SU-DHL-6 (cell line): ENCODE results near the gene SETDB1.

Source experiments
- H2AFZ ChIP-seq: fragments of 200-600 bp; sonication (generic); 2 replicates; pipeline ENCODE4 v1.6.1; 2014; ENCODE audit warnings: low read depth, mild to moderate bottlenecking, moderate library complexity, mixed read lengths, antibody characterized with exemption, low read length; ENCODE audit not compliant: severe bottlenecking
- H3F3A ChIP-seq: fragments of 200-600 bp; shearing (Covaris generic); 2 replicates; pipeline ENCODE4 v1.6.0; 2016; ENCODE audit warnings: antibody characterized with exemption, mild to moderate bottlenecking; ENCODE audit not compliant: insufficient read depth
- H3K27ac ChIP-seq: fragments of 200-600 bp; sonication (generic); 2 replicates; pipeline ENCODE4 v1.5.1; 2016; ENCODE audit warnings: low read depth, mild to moderate bottlenecking, low read length, moderate library complexity, mixed read lengths
- H3K27me3 ChIP-seq: fragments of 200-600 bp; sonication (generic), shearing (Covaris generic); 2 replicates; pipeline ENCODE4 v1.6.0; 2014; ENCODE audit warnings: mild to moderate bottlenecking, low read length
- H3K36me3 ChIP-seq: fragments of 200-600 bp; sonication (generic); 2 replicates; pipeline ENCODE4 v1.6.1; 2014; ENCODE audit warnings: mild to moderate bottlenecking, low read length, mixed read lengths
- H3K4me2 ChIP-seq: fragments of 300-600, 200-600 bp; shearing (Covaris generic), sonication (generic); 2 replicates; pipeline ENCODE4 v1.6.0; 2014; ENCODE audit warnings: low read length, low read depth, mild to moderate bottlenecking; ENCODE audit not compliant: poor library complexity, severe bottlenecking
- H3K4me3 ChIP-seq: fragments of 200-600 bp; sonication (generic); 2 replicates; pipeline ENCODE4 v1.5.1; 2014; ENCODE audit warnings: antibody characterized with exemption, low read length, mild to moderate bottlenecking, mixed read lengths; ENCODE audit not compliant: insufficient read depth, poor library complexity, severe bottlenecking
- H3K79me2 ChIP-seq: fragments of 200-600 bp; sonication (generic); 2 replicates; pipeline ENCODE4 v1.6.1; 2014; ENCODE audit warnings: mild to moderate bottlenecking, low read length, moderate library complexity; ENCODE audit not compliant: insufficient read depth
- H3K9ac ChIP-seq: fragments of 200-600 bp; sonication (generic); 2 replicates; pipeline ENCODE4 v1.7.0; 2014; ENCODE audit warnings: mild to moderate bottlenecking, low read length
- H3K9me2 ChIP-seq: fragments of 200-600 bp; sonication (generic); replicated peaks from 2 replicates; pipeline ENCODE4 v1.6.1; 2014; ENCODE audit warnings: low read length; ENCODE audit not compliant: insufficient read depth
- H3K9me3 ChIP-seq: fragments of 200-600 bp; sonication (generic); 2 replicates; pipeline ENCODE4 v1.6.1; 2014; ENCODE audit warnings: low read length, mixed read lengths; ENCODE audit not compliant: insufficient read depth
- H4K20me1 ChIP-seq: fragments of 200-600 bp; sonication (generic); 2 replicates; pipeline ENCODE4 v1.6.1; 2014; ENCODE audit warnings: low read depth, mild to moderate bottlenecking, antibody characterized with exemption, low read length, moderate library complexity, mixed read lengths
- EZH2phosphoT487 ChIP-seq: fragments of 200-600 bp; sonication (generic), shearing (Covaris generic); conservative IDR thresholded peaks from 2 replicates; pipeline ENCODE4 v1.6.1; 2018; ENCODE audit warnings: mild to moderate bottlenecking, antibody characterized with exemption, low read length, moderate library complexity, mixed read lengths
- TF ChIP-seq, protein P1 (sequence below): fragments of 200-600 bp; sonication (generic); IDR thresholded peaks from one replicate; pipeline ENCODE4 v1.5.1; 2017; ENCODE audit warnings: antibody characterized with exemption, mild to moderate bottlenecking, low read length, moderate library complexity; ENCODE audit not compliant: insufficient read depth, poor library complexity, severe bottlenecking

The SETDB1 gene

DNA sequence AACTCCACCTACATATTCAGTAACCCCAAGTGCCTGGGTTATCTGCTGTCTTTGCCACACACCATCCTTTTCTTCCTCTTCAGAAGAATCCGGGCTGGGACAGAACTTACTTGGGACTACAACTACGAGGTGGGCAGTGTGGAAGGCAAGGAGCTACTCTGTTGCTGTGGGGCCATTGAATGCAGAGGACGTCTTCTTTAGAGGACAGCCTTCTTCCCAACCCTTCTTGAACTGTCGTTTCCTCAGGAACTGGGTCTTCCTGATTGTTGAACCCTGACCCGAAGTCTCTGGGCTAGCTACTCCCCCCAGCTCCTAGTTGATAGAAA, 38.0 kb downstream of the SETDB1 start:
- Histone ChIP-seq H3K9me3 (no peaks in the 10 kb centered on the region), H4K20me1 (no peaks in the 10 kb centered on the region), H3K36me3 (peaks cover 8% of the 10 kb centered on the region; the same call in 1 of the 2 replicates), H2AFZ (no peak overlapping the region), H3K27me3 (no peaks in the 10 kb centered on the region), H3K9me2 (no peaks in the 10 kb centered on the region), H3K79me2 (no peaks in the 10 kb centered on the region), H3F3A (no peaks in the 10 kb centered on the region; the same call in 1 of the 2 replicates), H3K4me3 (no peak overlapping the region), H3K27ac (no peak overlapping the region), H3K4me2 (no peak overlapping the region), H3K9ac (no peak overlapping the region)
- no peak for TF ChIP-seq EZH2phosphoT487
- TF ChIP-seq, protein P1, sequence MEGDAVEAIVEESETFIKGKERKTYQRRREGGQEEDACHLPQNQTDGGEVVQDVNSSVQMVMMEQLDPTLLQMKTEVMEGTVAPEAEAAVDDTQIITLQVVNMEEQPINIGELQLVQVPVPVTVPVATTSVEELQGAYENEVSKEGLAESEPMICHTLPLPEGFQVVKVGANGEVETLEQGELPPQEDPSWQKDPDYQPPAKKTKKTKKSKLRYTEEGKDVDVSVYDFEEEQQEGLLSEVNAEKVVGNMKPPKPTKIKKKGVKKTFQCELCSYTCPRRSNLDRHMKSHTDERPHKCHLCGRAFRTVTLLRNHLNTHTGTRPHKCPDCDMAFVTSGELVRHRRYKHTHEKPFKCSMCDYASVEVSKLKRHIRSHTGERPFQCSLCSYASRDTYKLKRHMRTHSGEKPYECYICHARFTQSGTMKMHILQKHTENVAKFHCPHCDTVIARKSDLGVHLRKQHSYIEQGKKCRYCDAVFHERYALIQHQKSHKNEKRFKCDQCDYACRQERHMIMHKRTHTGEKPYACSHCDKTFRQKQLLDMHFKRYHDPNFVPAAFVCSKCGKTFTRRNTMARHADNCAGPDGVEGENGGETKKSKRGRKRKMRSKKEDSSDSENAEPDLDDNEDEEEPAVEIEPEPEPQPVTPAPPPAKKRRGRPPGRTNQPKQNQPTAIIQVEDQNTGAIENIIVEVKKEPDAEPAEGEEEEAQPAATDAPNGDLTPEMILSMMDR: no peak

DNA sequence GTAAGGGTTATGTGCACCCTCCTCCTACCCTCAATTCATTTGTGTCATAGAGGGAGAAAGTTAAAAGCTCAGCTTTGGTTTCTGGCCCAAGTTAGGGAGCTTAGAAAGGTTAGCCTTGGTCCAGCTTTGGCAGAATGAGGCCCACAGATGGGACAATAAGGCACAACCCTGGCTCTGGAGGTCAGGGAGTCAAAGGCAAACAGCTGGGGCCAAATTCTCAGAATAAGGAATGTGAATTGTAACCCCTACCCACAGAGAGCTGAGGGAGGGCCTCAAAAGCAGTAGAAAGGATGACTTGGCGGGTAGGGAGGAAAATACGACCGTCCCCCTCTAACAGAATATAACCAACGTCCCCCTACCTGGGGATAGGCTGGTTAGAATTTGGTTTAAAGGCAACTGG, 39.4 kb downstream of the SETDB1 start:
- Histone ChIP-seq H3K27ac (no peak overlapping the region), H3K9ac (no peak overlapping the region)

GRCh38 chr1:150966011-150966410, 39.8 kb downstream of the SETDB1 start:
- H3K9me3 ChIP-seq: no peaks in the 10 kb centered on the region
- TF ChIP-seq EZH2phosphoT487: no peak
- no peaks in the 10 kb centered on the region for H3K9me2 ChIP-seq
- peaks cover 15% of the 10 kb centered on the region for H3K79me2 ChIP-seq
- no peak overlapping the region for H3K9ac ChIP-seq
- no peak overlapping the region for H3K4me3 ChIP-seq
- peaks cover 3% of the 10 kb centered on the region; the same call in 1 of the 2 replicates for H3K36me3 ChIP-seq
- H3F3A ChIP-seq: peaks cover 5% of the 10 kb centered on the region; the same call in 1 of the 2 replicates
- no peak overlapping the region for H2AFZ ChIP-seq
- H4K20me1 ChIP-seq: no peaks in the 10 kb centered on the region
- H3K27ac ChIP-seq: no peak overlapping the region
- no peak overlapping the region for H3K4me2 ChIP-seq
- H3K27me3 ChIP-seq: no peaks in the 10 kb centered on the region

More for the DNA sequence above, 39.4 kb downstream of the SETDB1 start:
- peaks cover 3% of the 10 kb centered on the region; the same call in 1 of the 2 replicates for H3K36me3 ChIP-seq
- no peaks in the 10 kb centered on the region for H3K9me3 ChIP-seq
- H3K79me2 ChIP-seq: peaks cover 11% of the 10 kb centered on the region
- H3K4me2 ChIP-seq: no peak overlapping the region
- no peak overlapping the region for H3K4me3 ChIP-seq
- H4K20me1 ChIP-seq: no peaks in the 10 kb centered on the region
- peaks cover 5% of the 10 kb centered on the region; the same call in 1 of the 2 replicates for H3F3A ChIP-seq
- H3K9me2 ChIP-seq: no peaks in the 10 kb centered on the region
- no peak for TF ChIP-seq EZH2phosphoT487
- TF ChIP-seq, protein P1: no peak
- no peaks in the 10 kb centered on the region for H3K27me3 ChIP-seq
- no peak overlapping the region for H2AFZ ChIP-seq

DNA sequence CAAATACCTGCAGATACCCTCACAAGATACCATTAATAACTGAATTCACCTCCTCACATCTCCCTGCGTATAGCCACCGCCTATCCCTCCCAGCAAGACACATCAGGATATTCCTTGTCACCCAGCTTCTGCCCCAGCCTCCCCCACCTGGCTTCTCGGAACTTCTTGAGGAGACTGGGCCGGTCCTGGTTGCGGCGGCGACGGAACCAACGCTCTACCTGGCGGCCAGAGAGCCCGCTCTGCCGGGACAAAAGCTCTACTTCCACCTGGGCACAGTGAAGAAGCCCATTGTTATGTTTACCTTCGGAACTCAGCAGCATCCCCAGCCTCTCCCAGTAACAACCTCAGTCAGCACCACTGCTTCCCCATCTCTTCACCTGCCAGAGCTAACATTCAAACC, 41.8 kb downstream of the SETDB1 start:
- Histone ChIP-seq H3K4me3 (no peak overlapping the region), H4K20me1 (no peaks in the 10 kb centered on the region), H3F3A (peaks cover 13% of the 10 kb centered on the region), H3K36me3 (peaks cover 3% of the 10 kb centered on the region; the same call in 1 of the 2 replicates), H3K9ac (no peak overlapping the region), H3K27ac (no peak overlapping the region), H2AFZ (no peak overlapping the region), H3K79me2 (peaks cover 34% of the 10 kb centered on the region), H3K9me3 (no peaks in the 10 kb centered on the region), H3K27me3 (no peaks in the 10 kb centered on the region), H3K4me2 (no peak overlapping the region), H3K9me2 (no peaks in the 10 kb centered on the region)
- TF ChIP-seq EZH2phosphoT487: no peak
- TF ChIP-seq, protein P1: no peak
